Ishikawa (cell line): ENCODE measurements around the gene ZBTB7C.

Experiments
- CEBPB ChIP-seq: IDR thresholded peaks from 2 replicates; pipeline ENCODE4 v1.6.1; 2012
- CREB1 ChIP-seq: IDR thresholded peaks from 2 replicates; pipeline ENCODE4 v1.6.1; 2012; ENCODE audit warnings: low read depth
- EGR1 ChIP-seq: IDR thresholded peaks from 2 replicates; pipeline ENCODE4 v1.6.1; 2012
- EP300 ChIP-seq: IDR thresholded peaks from 2 replicates; pipeline ENCODE4 v1.6.1; 2012; ENCODE audit warnings: borderline replicate concordance
- FOXM1 ChIP-seq: IDR thresholded peaks from 2 replicates; pipeline ENCODE4 v1.6.1; 2012; ENCODE audit warnings: low read depth, borderline replicate concordance
- NFIC ChIP-seq: IDR thresholded peaks from 2 replicates; pipeline ENCODE4 v1.6.1; 2012
- RAD21 ChIP-seq: IDR thresholded peaks from 2 replicates; pipeline ENCODE4 v1.6.1; 2012; ENCODE audit warnings: low read depth
- REST ChIP-seq: IDR thresholded peaks from 2 replicates; pipeline ENCODE4 v1.6.1; 2012; ENCODE audit warnings: low read depth, mild to moderate bottlenecking
- TAF1 ChIP-seq: IDR thresholded peaks from 2 replicates; pipeline ENCODE4 v1.6.1; 2012; ENCODE audit warnings: low read depth, mild to moderate bottlenecking
- TCF12 ChIP-seq: IDR thresholded peaks from 2 replicates; pipeline ENCODE4 v1.6.1; 2012; ENCODE audit warnings: low read depth
- TEAD4 ChIP-seq: IDR thresholded peaks from 2 replicates; pipeline ENCODE4 v1.6.1; 2012
- YY1 ChIP-seq: IDR thresholded peaks from 2 replicates; pipeline ENCODE4 v1.6.1; 2012; ENCODE audit warnings: low read depth
- ZBTB7A ChIP-seq: IDR thresholded peaks from 2 replicates; pipeline ENCODE4 v1.6.1; 2012; ENCODE audit warnings: low read depth
- TF ChIP-seq, protein P1 (sequence below): IDR thresholded peaks from 2 replicates; pipeline ENCODE4 v1.6.1; 2012
- TF ChIP-seq, protein P2 (sequence below): IDR thresholded peaks from 2 replicates; pipeline ENCODE4 v1.6.1; 2012

The ZBTB7C gene

GRCh38 chr18:48132797-48133655 lies 276.2 kb downstream of the ZBTB7C start:
- no peak for TF ChIP-seq TCF12
- no peak for TF ChIP-seq EP300
- TF ChIP-seq TEAD4 = no peak
- TF ChIP-seq CEBPB = peak; percentile 71

GRCh38 chr18:48131042-48131441 lies 278.1 kb downstream of the ZBTB7C start:
- TF ChIP-seq ZBTB7A (no peak), CREB1 (no peak), RAD21 (no peak), CEBPB (no peak), YY1 (no peak)

- TF ChIP-seq ZBTB7A (no peak), CREB1 (no peak), TEAD4 (no peak), FOXM1 (no peak), REST (no peak), RAD21 (no peak), EGR1 (no peak), YY1 (no peak), CEBPB (no peak), TCF12 (no peak), NFIC (no peak), EP300 (no peak), TAF1 (no peak)
- TF ChIP-seq, protein P1, sequence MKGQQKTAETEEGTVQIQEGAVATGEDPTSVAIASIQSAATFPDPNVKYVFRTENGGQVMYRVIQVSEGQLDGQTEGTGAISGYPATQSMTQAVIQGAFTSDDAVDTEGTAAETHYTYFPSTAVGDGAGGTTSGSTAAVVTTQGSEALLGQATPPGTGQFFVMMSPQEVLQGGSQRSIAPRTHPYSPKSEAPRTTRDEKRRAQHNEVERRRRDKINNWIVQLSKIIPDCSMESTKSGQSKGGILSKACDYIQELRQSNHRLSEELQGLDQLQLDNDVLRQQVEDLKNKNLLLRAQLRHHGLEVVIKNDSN = no peak
- TF ChIP-seq, protein P2, sequence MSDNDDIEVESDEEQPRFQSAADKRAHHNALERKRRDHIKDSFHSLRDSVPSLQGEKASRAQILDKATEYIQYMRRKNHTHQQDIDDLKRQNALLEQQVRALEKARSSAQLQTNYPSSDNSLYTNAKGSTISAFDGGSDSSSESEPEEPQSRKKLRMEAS = no peak
Observed at GRCh38 chr18:48129621-48130082, 279.5 kb downstream of the ZBTB7C start.

DNA sequence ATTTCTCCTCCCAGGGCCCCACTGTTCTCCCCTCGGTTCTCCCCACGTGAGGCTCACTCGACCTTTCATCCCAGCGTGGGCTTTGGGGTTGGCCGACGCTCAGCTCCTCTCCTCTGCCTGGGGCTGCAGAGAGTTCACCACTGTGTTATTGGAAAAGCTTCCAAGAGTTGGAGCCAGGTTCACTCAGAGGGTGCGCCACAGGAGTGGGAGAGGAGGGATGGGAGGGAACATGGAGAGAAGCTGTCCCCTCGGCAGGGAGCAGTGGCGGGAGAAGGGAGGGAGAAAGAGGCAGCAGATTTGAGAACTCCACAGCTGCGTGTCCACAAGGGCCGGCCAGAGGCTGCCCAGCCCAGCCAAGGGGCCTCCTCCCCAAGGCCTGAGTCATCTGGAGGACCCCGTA lies 281.6 kb downstream of the ZBTB7C start:
- no peak for TF ChIP-seq RAD21
- TF ChIP-seq REST = no peak
- no peak for TF ChIP-seq TCF12
- TF ChIP-seq, protein P1 = no peak
- no peak for TF ChIP-seq FOXM1
- no peak for TF ChIP-seq TAF1
- TF ChIP-seq, protein P2 = no peak
- no peak for TF ChIP-seq EP300
- no peak for TF ChIP-seq EGR1
- no peak for TF ChIP-seq CEBPB

- TF ChIP-seq TCF12 = no peak
- TF ChIP-seq YY1 = no peak
- TF ChIP-seq, protein P1 = no peak
- no peak for TF ChIP-seq EGR1
- TF ChIP-seq REST = no peak
- no peak for TF ChIP-seq ZBTB7A
Observed at GRCh38 chr18:48126240-48126639, 282.9 kb downstream of the ZBTB7C start.
